K562 (cell line): ENCODE measurements around the gene ZSCAN1. TPM values are rescaled to one million over a fixed set of nuclear protein-coding genes. Genes with fewer than 3 reads are reported as not detected.

Experiments
- ATAC-seq: fragments of 200-7000 bp; cut with Tn5 transposase; 3 replicates; pipeline ENCODE4 v1.9.1; 2020; ENCODE audit warnings: moderate library complexity
- BruUV-seq: library from RNA; stranded (reverse); fragments of 400-500 nt; replicated peaks from 2 replicates; lab custom pipeline; 2021; lab: Mats Ljungman, UMichigan
- CTCF ChIA-PET: fragments of 300-600 bp; formaldehyde crosslinking; extraction: SDS; loops from one replicate; lab custom pipeline; 2021; ENCODE audit warnings: low intra/inter-chr PET ratio; lab: Yijun Ruan, JAX
- POLR2A ChIA-PET: fragments of 300-600, 350-650 bp; sonication (Branson Sonifier 250); formaldehyde crosslinking; extraction: SDS; loops from one replicate; lab custom pipeline; 2021; ENCODE audit warnings: antibody characterized with exemption, inconsistent platforms; lab: Yijun Ruan, JAX
- DNase-seq, 4 experiments: peaks; one replicate each; pipeline versions ENCODE4 v3.0.0 to v3.0.0-alpha.2; 2011 to 2018; ENCODE audit warnings: low spot score in 3 of 4, mixed read lengths in 3 of 4; ENCODE audit errors: extremely low read depth in 1 of 4
- FAIRE-seq: peaks from 2 replicates; lab custom pipeline; 2011; peaks lifted over from hg19 to GRCh38; lab: Jason Lieb, UNC
- H2AFZ ChIP-seq: 2 replicates; pipeline ENCODE4 v1.6.0; 2011; ENCODE audit warnings: low read depth, low read length, control low read depth, inconsistent platforms
- H3K27ac ChIP-seq: fragments of 200-600 bp; 3 replicates; pipeline ENCODE4 v1.8.0; 2011; ENCODE audit warnings: low read depth, mild to moderate bottlenecking, control low read depth, inconsistent platforms, low read length, moderate library complexity, mixed read lengths; ENCODE audit errors: extremely low read depth
- H3K27me3 ChIP-seq, 2 experiments: fragments of 300-600 bp in 1 of 2; 2 replicates in 1 of 2; 3 replicates in 1 of 2; pipeline versions ENCODE4 v1.6.0 to v1.8.0; 2011; ENCODE audit warnings: inconsistent platforms in 2 of 2, low read length in 2 of 2, mild to moderate bottlenecking in 1 of 2, mixed read lengths in 1 of 2, moderate library complexity in 1 of 2; ENCODE audit not compliant: control insufficient read depth in 2 of 2, insufficient read depth in 2 of 2
- H3K36me3 ChIP-seq: fragments of 300-600 bp; 3 replicates; pipeline ENCODE4 v1.8.0; 2011; ENCODE audit warnings: mild to moderate bottlenecking, low read length, inconsistent platforms; ENCODE audit not compliant: control insufficient read depth, insufficient read depth
- H3K4me1 ChIP-seq, 2 experiments: fragments of 200-600 bp in 1 of 2; replicated peaks in 1 of 2; 2 replicates in 1 of 2; 3 replicates in 1 of 2; pipeline versions ENCODE4 v1.5.1 to v1.8.0; 2011; ENCODE audit warnings: inconsistent platforms in 2 of 2, low read length in 2 of 2, mild to moderate bottlenecking in 1 of 2, mixed read lengths in 1 of 2, moderate library complexity in 1 of 2; ENCODE audit not compliant: control insufficient read depth in 2 of 2, insufficient read depth in 2 of 2
- H3K4me2 ChIP-seq: 2 replicates; pipeline ENCODE4 v1.6.1; 2011; ENCODE audit warnings: low read length, control low read depth, inconsistent platforms, mixed read lengths; ENCODE audit not compliant: insufficient read depth
- H3K4me3 ChIP-seq: fragments of 200-600 bp; sonication (generic), shearing (Covaris generic); 2 replicates; pipeline ENCODE4 v1.5.1; 2016; ENCODE audit warnings: control low read depth, inconsistent platforms
- H3K79me2 ChIP-seq: fragments of 200-600 bp; 3 replicates; pipeline ENCODE4 v1.8.0; 2011; ENCODE audit warnings: low read length, inconsistent platforms; ENCODE audit not compliant: control insufficient read depth, insufficient read depth
- H3K9ac ChIP-seq, 2 experiments: 2 replicates each; pipeline versions ENCODE4 v1.6.0 to v1.6.1; 2011; ENCODE audit warnings: low read depth in 2 of 2, low read length in 2 of 2, control low read depth in 1 of 2, inconsistent platforms in 1 of 2, mild to moderate bottlenecking in 1 of 2, mixed read lengths in 1 of 2; ENCODE audit not compliant: insufficient read depth in 1 of 2
- H3K9me1 ChIP-seq: one replicate; pipeline ENCODE4 v1.6.0; 2011; ENCODE audit warnings: inconsistent platforms, mild to moderate bottlenecking, low read length, moderate library complexity; ENCODE audit not compliant: control insufficient read depth, insufficient read depth
- H3K9me3 ChIP-seq: replicated peaks from 2 replicates; pipeline ENCODE4 v1.5.1; 2011; ENCODE audit warnings: low read depth, low read length, inconsistent platforms; ENCODE audit not compliant: control insufficient read depth, insufficient read depth
- H4K20me1 ChIP-seq: replicated peaks from 2 replicates; pipeline ENCODE4 v1.6.1; 2011; ENCODE audit warnings: low read length, inconsistent platforms, mixed read lengths; ENCODE audit not compliant: control insufficient read depth, insufficient read depth
- EGR1 ChIP-seq: fragments of 450-650 bp; conservative IDR thresholded peaks from 2 replicates; pipeline ENCODE4 v1.6.1; 2017; ENCODE audit warnings: mild to moderate bottlenecking
- HCFC1 ChIP-seq: IDR thresholded peaks from 2 replicates; pipeline ENCODE4 v1.6.1; 2012; ENCODE audit warnings: low read depth, low read length, improper control_type of control experiment
- KDM4B ChIP-seq, 2 experiments: fragments of 450-650 bp in 1 of 2; sonication (generic) in 1 of 2; IDR thresholded peaks; 2 replicates each; pipeline ENCODE4 v1.6.1; 2016 to 2017; ENCODE audit warnings: borderline replicate concordance in 2 of 2, antibody characterized with exemption in 1 of 2, low read depth in 1 of 2, mild to moderate bottlenecking in 1 of 2
- MTA3 ChIP-seq: fragments of 450-650 bp; formaldehyde crosslinking; IDR thresholded peaks from 2 replicates; pipeline ENCODE4 v1.6.1; 2017; ENCODE audit warnings: mild to moderate bottlenecking, borderline replicate concordance
- MYNN ChIP-seq, 2 experiments: sonication (generic); formaldehyde crosslinking in 1 of 2; IDR thresholded peaks; 2 replicates each; pipeline versions ENCODE4 v1.5.0 to v1.6.1; 2016 to 2020; ENCODE audit warnings: antibody characterized with exemption in 1 of 2, missing genetic modification reagents in 1 of 2
- PBX2 ChIP-seq, 2 experiments: IDR thresholded peaks in 1 of 2; conservative IDR thresholded peaks in 1 of 2; 2 replicates each; pipeline ENCODE4 v1.6.1; 2016; ENCODE audit warnings: low read depth in 2 of 2, mild to moderate bottlenecking in 1 of 2, missing compliant biosample characterization in 1 of 2, missing genetic modification characterization in 1 of 2, moderate library complexity in 1 of 2
- RAD51 ChIP-seq: fragments of 450-650 bp; IDR thresholded peaks from 2 replicates; pipeline ENCODE4 v1.7.1; 2016; ENCODE audit warnings: low read depth, mild to moderate bottlenecking, borderline replicate concordance
- ZBTB8A ChIP-seq: fragments of 450-650 bp; IDR thresholded peaks from 2 replicates; pipeline ENCODE4 v1.6.1; 2018; ENCODE audit warnings: mild to moderate bottlenecking, moderate library complexity; ENCODE audit not compliant: partially characterized antibody
- ZNF3 ChIP-seq: fragments of 250-450 bp; sonication (Bioruptor Pico); IDR thresholded peaks from 2 replicates; pipeline ENCODE4 v1.5.0; 2021; ENCODE audit warnings: mild to moderate bottlenecking, moderate library complexity
- ZNF316 ChIP-seq: fragments of 450-650 bp; IDR thresholded peaks from 2 replicates; pipeline ENCODE4 v1.6.1; 2016
- WGBS: fragments of 100-300 bp; shearing (Covaris generic); methylation state at CpG from one replicate; pipeline ENCODE4 v1.1.6; 2016; ENCODE audit warnings: low coverage, mixed read lengths; ENCODE audit not compliant: insufficient coverage; ENCODE audit errors: missing lambda C conversion rate; 5-methylcytosine and 5-hydroxymethylcytosine counted together
- in situ Hi-C: fragments of 300-500 bp; cut with MboI; formaldehyde crosslinking; loops from 4 replicates; pipeline ENCODE4 v1.15.0; 2018; ENCODE audit warnings: inconsistent platforms, mixed read lengths
- intact Hi-C: fragments of 100-400 bp; cut with micrococcal nuclease; formaldehyde crosslinking; loops from 2 replicates; pipeline ENCODE4 v1.14.2; 2022
- polyA plus RNA-seq, 8 experiments: library from polyadenylated mRNA; depleted of rRNA in 4 of 8; stranded (reverse) in 5 of 8; unstranded in 3 of 8; fragments of >200 nt; fragmentation: Nextera tagmentation in 2 of 8; fragmentation: Illumina TruSeq in 1 of 8; extraction: Ambion mirVana in 2 of 8; extraction: Trizol in 1 of 8; gene quantifications; 2 replicates each; pipeline versions ENCODE4 v1.2.1 to v1.2.3, GENCODE V29; 2011 to 2014; ENCODE audit warnings: inconsistent platforms in 1 of 8, missing spikeins in 1 of 8
- total RNA-seq, 7 experiments: library from RNA; depleted of rRNA in 6 of 7; stranded (reverse); fragments of >200 nt in 6 of 7; fragmentation: Illumina TruSeq in 2 of 7; extraction: Trizol in 2 of 7; gene quantifications; 2 replicates each; pipeline versions ENCODE4 v1.2.1 to v1.2.3, GENCODE V29; 2011 to 2021; ENCODE audit warnings: low replicate concordance in 1 of 7

ZSCAN1 gene
- total and polyA plus RNA-seq, 9 of the 15 experiments (the other 6 are each of a cell fraction or from before 2014, with no cell fraction given) = not detected

GRCh38 chr19:58059671-58060078 is 25.9 kb downstream of the ZSCAN1 start:
- H3K36me3 ChIP-seq = no peaks in the 10 kb centered on the region
- no peaks in the 10 kb centered on the region for H3K27me3 ChIP-seq
- H3K9me3 ChIP-seq = no peaks in the 10 kb centered on the region; the same call in 1 of the 2 replicates
- DNase-seq (no peak), FAIRE-seq (no peak), ATAC-seq (no peak)
- intact Hi-C loops = no loop called here
- BruUV-seq = no TSS peak
- peaks cover 0 to 9% of the 10 kb centered on the region in 2 experiments; a peak in 2 of 5 replicates for H3K4me1 ChIP-seq
- in situ Hi-C loops = no loop called here
- WGBS = 24% methylated on average over 25 of the region's 28 CpGs
- H3K27ac ChIP-seq = no peak overlapping the region
- H3K9ac ChIP-seq = no peak overlapping the region
- H3K79me2 ChIP-seq = no peaks in the 10 kb centered on the region
- no peak overlapping the region for H2AFZ ChIP-seq
- no peaks in the 10 kb centered on the region for H3K9me1 ChIP-seq
- H4K20me1 ChIP-seq = no peaks in the 10 kb centered on the region
- ChIA-PET CTCF (no interaction called here), POLR2A (interaction anchor here (0.6 kb wide), 2 partner anchors 9 to 19 kb away, joined by 3 to 4 read pairs; no protein-coding TSS in a partner anchor)
- H3K4me2 ChIP-seq = no peak overlapping the region
- no peak overlapping the region for H3K4me3 ChIP-seq
- TF ChIP-seq RAD51 (no peak), EGR1 (no peak), ZNF316 (no peak), MYNN (IDR thresholded peaks at IDR 0.05) (no peak), MYNN (CRISPR knock-in tag; IDR thresholded peaks at IDR 0.05) (no peak), PBX2 (CRISPR knock-in tag; IDR thresholded peaks at IDR 0.05; ENCODE audit: low read depth) (no peak), PBX2 (tag; conservative IDR thresholded peaks at IDR 0.05; ENCODE audit: low read depth) (no peak), ZBTB8A (no peak), ZNF3 (CRISPR knock-in tag) (no peak), HCFC1 (no peak), MTA3 (no peak), KDM4B (IDR thresholded peaks at IDR 0.05; ENCODE audit: borderline replicate concordance in 2 of 2, low read depth in 1 of 2) (no peak)
- TF ChIP-seq, all 486 proteins: peak for 0
